ENCODE data around the gene ARHGEF1.

DNA sequence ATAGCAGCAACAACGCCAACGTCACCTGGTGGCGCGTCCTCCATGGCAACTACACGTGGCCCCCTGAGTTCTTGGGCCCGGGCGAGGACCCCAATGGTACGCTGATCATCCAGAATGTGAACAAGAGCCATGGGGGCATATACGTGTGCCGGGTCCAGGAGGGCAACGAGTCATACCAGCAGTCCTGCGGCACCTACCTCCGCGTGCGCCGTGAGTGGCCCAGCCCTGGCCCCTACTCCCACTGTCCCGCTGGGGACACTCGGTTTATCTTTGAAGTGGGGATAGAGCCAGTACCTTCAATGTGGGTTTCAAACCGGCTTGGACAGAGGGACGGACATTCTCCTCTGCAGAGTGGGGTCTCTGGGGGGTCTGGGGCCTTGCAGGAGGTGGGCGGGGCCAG is 3.9 kb upstream of the ARHGEF1 start:
- TF ChIP-seq CTCF (IDR thresholded peaks at IDR 0.05; ENCODE audit: low read length) = no peak
- no peak for TF ChIP-seq EZH2 (IDR thresholded peaks at IDR 0.05; ENCODE audit: borderline replicate concordance, low read length)
